Neural progenitor cell (in vitro differentiated cells): ENCODE results near the gene ANKRD11. TPM values are rescaled to one million over a fixed set of nuclear protein-coding genes. Genes with fewer than 3 reads are reported as not detected.

Experiments
- DNase-seq: peaks from one replicate; pipeline ENCODE4 v3.0.0-alpha.2; 2016; ENCODE audit warnings: low spot score
- H2AFZ ChIP-seq: fragments of 200-600 bp; sonication (generic); replicated peaks from 2 replicates; pipeline ENCODE4 v1.6.1; 2016; ENCODE audit warnings: antibody characterized with exemption
- H3F3A ChIP-seq: fragments of 200-600 bp; sonication (generic); 2 replicates; pipeline ENCODE4 v1.6.1; 2016; ENCODE audit warnings: antibody characterized with exemption, low read depth
- H3K27ac ChIP-seq: fragments of 200-600 bp; sonication (generic); 2 replicates; pipeline ENCODE4 v1.5.1; 2016; ENCODE audit warnings: mild to moderate bottlenecking
- H3K27me3 ChIP-seq: fragments of 200-600 bp; sonication (generic); 2 replicates; pipeline ENCODE4 v1.6.1; 2016; ENCODE audit warnings: mild to moderate bottlenecking, moderate library complexity
- H3K36me3 ChIP-seq: fragments of 200-600 bp; sonication (generic); 2 replicates; pipeline ENCODE4 v1.5.1; 2016
- H3K4me1 ChIP-seq: fragments of 200-600 bp; sonication (generic); 2 replicates; pipeline ENCODE4 v1.6.1; 2016; ENCODE audit warnings: mixed run types
- H3K4me2 ChIP-seq: fragments of 200-600 bp; sonication (generic); 2 replicates; pipeline ENCODE4 v1.6.1; 2016
- H3K4me3 ChIP-seq: fragments of 200-600 bp; sonication (generic); 2 replicates; pipeline ENCODE4 v1.5.1; 2016
- H3K79me2 ChIP-seq: fragments of 200-600 bp; sonication (generic); 2 replicates; pipeline ENCODE4 v1.6.1; 2016; ENCODE audit warnings: low read depth
- H3K9ac ChIP-seq: fragments of 200-600 bp; sonication (generic); 2 replicates; pipeline ENCODE4 v1.6.1; 2016
- H3K9me3 ChIP-seq: fragments of 200-600 bp; sonication (generic); 2 replicates; pipeline ENCODE4 v1.5.1; 2016; ENCODE audit warnings: low read depth
- H4K20me1 ChIP-seq: fragments of 200-600 bp; sonication (generic); 2 replicates; pipeline ENCODE4 v1.6.1; 2016; ENCODE audit warnings: low read depth
- H3K27ac Mint-ChIP-seq: 3 replicates; pipeline ENCODE4 v1.8.0; 2021; ENCODE audit warnings: mixed read lengths
- H3K27me3 Mint-ChIP-seq: 2 replicates; pipeline ENCODE4 v1.8.0; 2022; ENCODE audit warnings: low read depth, mild to moderate bottlenecking, inconsistent platforms, moderate library complexity, mixed read lengths; ENCODE audit not compliant: insufficient read depth
- H3K36me3 Mint-ChIP-seq: 3 replicates; pipeline ENCODE4 v1.8.0; 2021; ENCODE audit warnings: mixed read lengths
- H3K4me1 Mint-ChIP-seq: 3 replicates; pipeline ENCODE4 v1.8.0; 2021; ENCODE audit warnings: mixed read lengths
- H3K4me3 Mint-ChIP-seq: 3 replicates; pipeline ENCODE4 v1.8.0; 2021; ENCODE audit warnings: mild to moderate bottlenecking, moderate library complexity, mixed read lengths
- H3K9me3 Mint-ChIP-seq: 3 replicates; pipeline ENCODE4 v1.8.0; 2020; ENCODE audit warnings: mixed read lengths
- CTCF ChIP-seq: fragments of 200-600 bp; sonication (generic); IDR thresholded peaks from 2 replicates; pipeline ENCODE4 v1.5.1; 2017; ENCODE audit warnings: antibody characterized with exemption, mild to moderate bottlenecking
- EZH2 ChIP-seq: fragments of 200-600 bp; sonication (generic); IDR thresholded peaks from 2 replicates; pipeline ENCODE4 v1.6.1; 2017; ENCODE audit warnings: antibody characterized with exemption, mild to moderate bottlenecking, moderate library complexity
- EZH2phosphoT487 ChIP-seq: fragments of 200-600 bp; sonication (generic); IDR thresholded peaks from 2 replicates; pipeline ENCODE4 v1.6.1; 2017; ENCODE audit warnings: antibody characterized with exemption
- total RNA-seq: library from RNA; depleted of rRNA; stranded (reverse); fragments of >200 nt; gene quantifications from 2 replicates; pipeline ENCODE4 v1.2.3, GENCODE V29; 2015; ENCODE audit warnings: low replicate concordance

Gene ANKRD11
- total RNA-seq, 1 donor from 2014 or later, result 47.3 TPM

DNA sequence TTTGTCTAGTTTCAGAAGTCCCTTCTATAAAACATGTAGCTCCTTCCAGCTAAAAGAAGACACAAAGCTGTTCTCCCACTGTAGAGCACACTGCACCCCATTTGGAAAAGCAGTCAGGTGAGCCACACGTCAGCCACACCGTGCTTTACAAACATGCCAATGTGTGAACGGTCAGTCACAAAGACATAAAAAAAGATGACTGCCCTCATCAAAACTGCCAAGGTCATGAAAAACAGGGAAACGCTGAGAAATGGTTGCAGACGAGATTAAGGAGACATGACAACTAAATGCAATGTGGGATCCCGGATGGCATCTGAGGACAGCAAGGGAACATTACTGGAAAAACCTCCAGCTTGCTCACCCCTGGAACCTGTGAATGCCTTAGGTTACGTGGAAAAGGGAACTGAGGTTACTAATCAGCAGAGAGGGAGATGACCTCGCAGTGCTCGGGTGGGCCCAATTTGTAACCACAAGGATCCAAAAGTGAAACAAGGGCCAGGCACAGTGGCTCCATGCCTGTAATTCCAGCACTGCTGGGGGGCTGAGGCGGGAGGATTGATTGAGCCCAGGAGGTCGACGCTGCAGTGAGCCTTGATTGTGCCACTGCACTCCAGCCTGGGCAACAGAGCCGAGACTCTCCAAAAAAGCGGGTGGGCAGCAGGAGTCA lies 8.1 kb downstream of the ANKRD11 start:
- H3K36me3 ChIP-seq, result no peaks in the 10 kb centered on the region
- no peak overlapping the region for H3K4me3 Mint-ChIP-seq
- peaks cover 71% of the 10 kb centered on the region for H3K4me1 Mint-ChIP-seq
- H3F3A ChIP-seq, result peaks cover 5% of the 10 kb centered on the region
- H3K4me2 ChIP-seq, result peak overlapping the region; percentile 34
- no peak for DNase-seq
- H3K27ac ChIP-seq, result peak overlapping the region; percentile 31
- peaks cover 100% of the 10 kb centered on the region for H3K79me2 ChIP-seq
- peaks cover 55% of the 10 kb centered on the region for H3K4me1 ChIP-seq
- H3K4me3 ChIP-seq, result no peak overlapping the region
- no peaks in the 10 kb centered on the region for H3K27me3 ChIP-seq
- H3K27me3 Mint-ChIP-seq, result peaks cover 4% of the 10 kb centered on the region
- TF ChIP-seq EZH2 (no peak), EZH2phosphoT487 (no peak), CTCF (no peak)
- H3K36me3 Mint-ChIP-seq, result peaks cover 12% of the 10 kb centered on the region
- H3K9ac ChIP-seq, result no peak overlapping the region
- H4K20me1 ChIP-seq, result peaks cover 100% of the 10 kb centered on the region
- H3K9me3 Mint-ChIP-seq, result no peaks in the 10 kb centered on the region
- H3K27ac Mint-ChIP-seq, result no peak overlapping the region
- H2AFZ ChIP-seq, result no peak overlapping the region
- H3K9me3 ChIP-seq, result no peaks in the 10 kb centered on the region

GRCh38 chr16:89481356-89481955 lies 8.9 kb downstream of the ANKRD11 start:
- Mint-ChIP-seq H3K4me3 (no peak overlapping the region), H3K4me1 (peaks cover 70% of the 10 kb centered on the region), H3K27ac (no peak overlapping the region), H3K27me3 (peaks cover 7% of the 10 kb centered on the region), H3K9me3 (no peaks in the 10 kb centered on the region), H3K36me3 (peaks cover 9% of the 10 kb centered on the region)
- H2AFZ ChIP-seq, result no peak overlapping the region
- H3K4me2 ChIP-seq, result no peak overlapping the region
- no peak for DNase-seq
- H3K9ac ChIP-seq, result no peak overlapping the region
- no peak overlapping the region for H3K27ac ChIP-seq
- H3K4me3 ChIP-seq, result no peak overlapping the region
- TF ChIP-seq EZH2phosphoT487 (no peak), EZH2 (no peak), CTCF (no peak)
- H3F3A ChIP-seq, result peaks cover 5% of the 10 kb centered on the region
- H3K36me3 ChIP-seq, result no peaks in the 10 kb centered on the region
- no peaks in the 10 kb centered on the region for H3K9me3 ChIP-seq
- H3K27me3 ChIP-seq, result no peaks in the 10 kb centered on the region
- peaks cover 100% of the 10 kb centered on the region for H3K79me2 ChIP-seq
- peaks cover 100% of the 10 kb centered on the region for H4K20me1 ChIP-seq
- H3K4me1 ChIP-seq, result peaks cover 53% of the 10 kb centered on the region

- Mint-ChIP-seq H3K27me3 (peaks cover 9% of the 10 kb centered on the region), H3K4me3 (peak overlapping the region; percentile 6), H3K4me1 (peaks cover 65% of the 10 kb centered on the region), H3K9me3 (no peaks in the 10 kb centered on the region), H3K36me3 (peaks cover 9% of the 10 kb centered on the region), H3K27ac (peak overlapping the region; percentile 74)
- no peak overlapping the region for H3K9ac ChIP-seq
- H2AFZ ChIP-seq, result no peak overlapping the region
- no peak for TF ChIP-seq CTCF
- TF ChIP-seq EZH2, result no peak
- no peak for TF ChIP-seq EZH2phosphoT487
- H3K79me2 ChIP-seq, result peaks cover 100% of the 10 kb centered on the region
- DNase-seq, result no peak
- no peak overlapping the region for H3K4me3 ChIP-seq
- H3K4me1 ChIP-seq, result peaks cover 47% of the 10 kb centered on the region
- H3K36me3 ChIP-seq, result no peaks in the 10 kb centered on the region
- H4K20me1 ChIP-seq, result peaks cover 100% of the 10 kb centered on the region
- no peak overlapping the region for H3K4me2 ChIP-seq
- peaks cover 5% of the 10 kb centered on the region for H3F3A ChIP-seq
- no peaks in the 10 kb centered on the region for H3K9me3 ChIP-seq
- peak overlapping the region; percentile 8 for H3K27ac ChIP-seq
- H3K27me3 ChIP-seq, result no peaks in the 10 kb centered on the region
These were observed 11.7 kb downstream of the ANKRD11 start for GRCh38 chr16:89478576-89479221.
